GM21381 (cell line): Measurements from ENCODE around the gene KIAA0232.

Experiments
- ATAC-seq: cut with Tn5 transposase; IDR thresholded peaks from one replicate; pipeline ENCODE4 v1.9.1; 2021; ENCODE audit warnings: mild to moderate bottlenecking, moderate library complexity; ENCODE audit not compliant: unreplicated experiment

KIAA0232 gene

GRCh38 chr4:6845027-6845426 is 62.5 kb downstream of the KIAA0232 start:
- no peak for ATAC-seq

- ATAC-seq = no peak
Observed at GRCh38 chr4:6845574-6845973, 63.0 kb downstream of the KIAA0232 start.

- no peak for ATAC-seq
Observed at GRCh38 chr4:6847178-6847577, 64.7 kb downstream of the KIAA0232 start.

DNA sequence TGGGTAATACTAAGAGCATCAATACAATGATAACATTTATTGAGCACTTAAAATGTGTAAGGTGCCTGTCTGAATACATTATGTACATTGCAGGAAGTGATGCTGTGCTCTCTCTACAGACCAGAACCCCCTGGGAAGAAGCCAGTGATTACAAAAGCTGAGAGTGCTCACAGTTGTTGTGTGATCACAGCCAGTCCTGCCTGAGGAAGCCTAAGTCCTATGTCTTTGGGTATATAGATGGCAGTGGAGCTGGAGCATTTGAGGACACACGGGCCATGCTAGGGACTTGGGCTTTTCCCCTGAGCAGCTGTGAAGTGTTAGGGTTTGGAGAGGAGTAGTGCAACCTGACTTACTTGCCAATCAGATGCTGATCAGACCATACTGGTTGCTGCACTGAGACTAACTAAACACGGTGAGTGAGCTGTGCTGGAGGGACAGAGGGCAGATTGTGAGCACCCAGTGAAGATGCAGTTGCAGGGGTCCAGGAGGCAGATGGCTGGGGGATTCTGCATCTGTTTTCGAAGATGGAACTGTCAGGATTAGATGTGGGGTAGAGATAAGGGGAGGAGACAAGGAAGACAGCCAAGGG is 66.3 kb downstream of the KIAA0232 start:
- ATAC-seq = no peak

DNA sequence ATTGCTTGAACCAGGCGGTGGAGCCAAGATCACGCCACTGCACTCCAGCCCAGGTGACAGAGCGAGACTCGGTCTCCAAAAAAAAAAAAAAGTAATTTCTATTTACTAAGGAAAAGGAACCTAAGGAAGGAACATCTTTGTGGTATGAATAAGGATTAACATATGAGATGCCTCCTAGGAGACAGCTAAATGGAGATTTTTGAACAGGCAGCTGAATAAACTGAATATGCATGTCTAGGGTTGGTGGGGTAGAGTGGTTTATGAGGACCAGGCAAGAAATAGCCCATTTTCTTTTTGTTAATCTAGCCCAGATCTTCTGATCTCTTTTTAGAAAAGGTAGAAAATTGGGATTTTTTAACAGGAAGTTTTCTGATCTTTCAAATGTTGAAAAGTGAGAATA is 67.2 kb downstream of the KIAA0232 start:
- ATAC-seq = no peak

DNA sequence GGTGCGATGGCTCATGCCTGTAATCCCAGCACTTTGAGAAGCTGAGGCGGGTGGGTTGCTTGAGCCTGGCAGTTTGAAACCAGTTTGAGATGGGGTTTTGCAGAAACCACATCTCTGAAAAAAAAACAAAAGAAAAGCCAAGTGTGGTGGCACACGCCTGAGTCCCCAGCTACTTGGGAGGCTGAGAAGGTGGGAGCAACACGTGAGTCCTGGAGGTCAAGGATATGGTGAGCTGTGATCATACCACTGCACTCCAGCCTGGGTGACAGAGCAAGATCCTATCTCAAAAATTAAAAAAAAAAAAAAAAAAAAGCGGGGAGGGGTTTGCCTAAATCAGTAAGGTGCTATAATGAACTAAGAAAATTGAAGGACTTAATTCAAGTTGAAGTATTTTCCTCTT is 68.9 kb downstream of the KIAA0232 start:
- ATAC-seq = no peak

GRCh38 chr4:6851962-6852361 is 69.4 kb downstream of the KIAA0232 start:
- no peak for ATAC-seq

DNA sequence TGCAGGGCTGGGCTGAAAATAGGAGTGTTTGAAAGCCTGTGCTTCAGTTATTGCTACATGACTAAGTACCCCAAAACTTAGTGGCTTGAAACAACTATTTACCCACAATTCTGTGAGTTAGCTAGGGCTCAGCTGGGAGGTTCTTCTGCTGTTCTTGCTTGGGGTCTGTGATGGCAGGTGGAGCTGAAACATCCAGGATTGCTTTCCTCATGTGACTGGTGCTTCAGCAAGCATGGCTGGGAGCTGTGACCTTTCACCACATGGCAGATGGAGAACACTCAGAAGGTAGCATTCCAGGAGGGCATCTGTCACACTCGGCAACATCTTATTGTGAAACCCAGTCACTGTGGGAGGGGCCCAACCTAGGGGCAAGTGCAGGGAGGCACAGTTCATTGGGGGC is 70.1 kb downstream of the KIAA0232 start:
- ATAC-seq = no peak

DNA sequence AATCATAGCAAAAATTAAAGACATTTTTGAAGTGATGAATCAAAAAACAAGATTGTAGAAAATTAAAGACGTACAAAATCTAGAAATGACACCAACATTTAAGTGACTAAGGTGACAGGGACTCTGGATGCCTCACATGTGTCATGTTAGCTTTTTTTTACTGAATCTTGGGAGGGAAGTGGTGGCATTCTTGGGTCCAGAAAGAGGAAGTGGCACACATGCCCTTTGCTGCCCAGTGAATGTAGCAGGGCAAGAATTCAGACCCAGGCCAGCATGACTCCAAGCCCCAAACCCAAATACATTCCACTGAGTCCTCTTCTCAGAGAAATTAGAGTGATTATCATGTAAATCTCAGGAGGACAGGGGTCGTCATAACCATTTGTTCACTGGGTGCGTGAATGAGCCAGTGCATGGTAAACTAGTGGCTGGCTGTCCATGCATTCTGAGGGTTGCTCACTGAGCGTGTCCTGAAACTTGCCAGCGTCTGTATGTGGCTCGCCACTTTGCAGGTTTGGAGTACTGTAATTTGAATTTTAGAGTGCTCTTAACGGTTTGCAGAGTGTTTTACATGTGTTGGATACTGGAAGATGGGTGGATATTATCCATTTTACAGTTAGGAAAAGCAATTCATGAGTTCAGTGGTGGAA is 71.7 kb downstream of the KIAA0232 start:
- no peak for ATAC-seq

- peak; percentile 97 for ATAC-seq
Observed at GRCh38 chr4:6855692-6856297, 73.3 kb downstream of the KIAA0232 start.

GRCh38 chr4:6856391-6856790 is 73.9 kb downstream of the KIAA0232 start:
- ATAC-seq = no peak

DNA sequence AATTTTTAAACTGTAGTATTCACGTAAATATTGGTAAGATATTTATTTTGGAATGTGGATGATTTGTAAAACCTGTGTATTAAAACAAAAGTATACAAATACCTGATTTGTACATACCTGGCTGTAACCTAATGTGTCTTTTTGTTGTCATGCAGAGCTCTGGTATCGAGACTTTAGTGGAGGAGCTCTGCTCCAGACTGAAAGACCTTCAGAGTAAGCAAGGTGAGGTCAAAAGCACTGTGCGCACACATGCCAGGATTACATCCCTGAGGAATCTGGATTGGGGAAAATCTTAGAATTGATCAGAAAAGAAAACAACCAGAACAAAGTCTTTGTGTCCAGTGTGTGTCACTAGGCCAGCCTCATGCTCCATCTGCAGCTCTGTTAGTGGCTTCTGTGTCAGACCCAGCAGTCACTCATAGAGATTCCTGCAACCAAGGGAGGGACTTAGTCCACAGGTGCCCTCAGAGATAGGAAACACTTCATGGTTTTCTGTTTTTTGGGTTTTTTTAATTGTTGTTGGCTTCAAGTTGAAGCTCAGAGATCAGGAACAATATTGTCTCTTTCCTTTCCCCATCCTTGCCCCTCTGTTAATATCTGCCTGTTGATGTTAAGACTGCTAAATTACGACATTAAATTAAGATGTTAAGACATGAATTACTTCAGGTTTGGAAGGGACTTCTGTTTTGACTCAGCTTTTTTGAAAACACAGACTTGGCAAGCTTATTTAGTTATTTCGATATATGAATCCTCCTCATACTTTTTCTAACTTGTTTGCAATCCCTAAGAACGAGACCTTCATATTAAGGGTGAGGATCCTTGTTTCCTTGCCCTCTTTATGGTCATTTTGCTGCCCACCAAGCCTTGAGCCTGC is 74.7 kb downstream of the KIAA0232 start:
- no peak for ATAC-seq

- ATAC-seq = no peak
Observed at GRCh38 chr4:6858997-6859396, 76.5 kb downstream of the KIAA0232 start.

GRCh38 chr4:6859543-6859942 is 77.0 kb downstream of the KIAA0232 start:
- no peak for ATAC-seq

GRCh38 chr4:6868386-6868785 is 85.9 kb downstream of the KIAA0232 start:
- no peak for ATAC-seq

- no peak for ATAC-seq
Observed at GRCh38 chr4:6869944-6870343, 87.4 kb downstream of the KIAA0232 start.

DNA sequence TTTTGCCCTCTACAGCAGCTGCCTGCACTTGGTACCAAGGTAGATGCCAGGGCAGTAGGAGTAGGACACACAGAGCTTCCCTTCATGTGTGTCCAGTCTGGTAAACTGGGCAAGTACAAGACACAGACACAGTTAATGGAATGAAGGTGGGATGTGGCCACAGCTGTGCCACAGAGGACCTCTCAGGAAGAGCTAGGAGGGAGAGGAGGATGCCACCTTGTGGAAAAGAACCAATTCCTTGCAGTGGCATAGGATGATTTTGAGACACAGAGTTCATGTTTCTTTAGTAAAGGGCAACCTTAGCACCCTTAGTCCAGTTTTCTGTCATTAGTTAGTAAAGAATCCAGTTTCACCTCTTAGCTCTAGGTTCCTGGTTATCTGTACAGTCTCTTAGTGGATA is 90.8 kb downstream of the KIAA0232 start:
- ATAC-seq = no peak

GRCh38 chr4:6873792-6874461 is 91.4 kb downstream of the KIAA0232 start:
- ATAC-seq = no peak

GRCh38 chr4:6874981-6875380 is 92.5 kb downstream of the KIAA0232 start:
- ATAC-seq = no peak

DNA sequence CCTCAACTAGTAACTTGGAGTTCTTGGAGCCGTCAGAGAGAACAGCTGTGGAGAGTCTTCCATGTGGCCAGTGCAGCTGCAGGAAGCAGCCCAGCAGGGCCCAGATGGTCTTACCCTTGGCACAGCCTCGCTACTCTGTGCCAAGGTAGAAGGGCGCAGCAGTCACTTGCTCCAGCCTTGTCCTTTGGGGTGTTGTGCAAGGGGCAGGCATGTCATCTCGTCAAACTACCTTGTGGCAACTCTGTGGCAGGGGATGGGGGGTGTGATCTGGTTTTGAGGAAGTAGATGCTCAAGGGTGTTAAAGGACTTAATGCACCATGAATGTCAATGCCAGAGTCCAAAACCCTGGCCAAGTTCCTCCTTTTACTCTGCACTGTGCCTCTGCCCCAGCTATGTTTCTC is 92.9 kb downstream of the KIAA0232 start:
- no peak for ATAC-seq

DNA sequence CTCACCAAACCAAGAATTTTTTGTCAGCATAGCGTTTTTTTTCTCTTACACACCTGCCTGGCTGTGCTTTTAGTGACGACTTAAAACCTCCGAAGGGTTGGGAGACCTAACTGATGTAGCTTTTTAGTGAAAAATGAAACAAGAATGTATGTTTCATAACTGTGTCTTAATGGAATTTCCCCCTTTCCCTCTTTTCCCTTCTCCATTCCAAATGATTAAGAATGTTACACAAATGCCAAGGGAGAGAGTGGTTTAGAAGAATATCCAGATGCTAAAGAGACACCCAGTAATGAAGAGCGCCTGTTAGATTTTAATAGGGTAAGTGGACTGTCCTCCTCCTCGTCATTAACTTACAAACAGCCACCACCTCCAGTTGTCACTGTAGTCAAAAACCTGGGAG is 93.9 kb downstream of the KIAA0232 start:
- no peak for ATAC-seq
